Activated CD4-positive, alpha-beta memory T cell treated with anti-CD3 and anti-CD28 coated beads, Interleukin-2, amount 10 ng/mL, durations not matched to agents 7 days and 5 days (primary cell): ENCODE results near the gene EIF4A3. TPM values are rescaled to one million over a fixed set of nuclear protein-coding genes. Genes with fewer than 3 reads are reported as not detected.

Source experiments
- CTCF ChIA-PET: fragments of 350-600 bp; sonication (Branson Sonifier 250); formaldehyde crosslinking; loops from one replicate; lab custom pipeline; 2021; ENCODE audit warnings: antibody characterized with exemption, inconsistent platforms; lab: Charles Lee
- POLR2A ChIA-PET: fragments of 350-600 bp; sonication (Branson Sonifier 250); formaldehyde crosslinking; loops from one replicate; lab custom pipeline; 2021; ENCODE audit warnings: antibody characterized with exemption; lab: Charles Lee
- DNase-seq: peaks from one replicate; pipeline ENCODE4 v3.0.0-alpha.2; 2020
- H3K27ac Mint-ChIP-seq: one replicate; pipeline ENCODE4 v1.8.0; 2021; ENCODE audit warnings: mild to moderate bottlenecking, mixed read lengths
- H3K27me3 Mint-ChIP-seq: one replicate; pipeline ENCODE4 v1.8.0; 2021; ENCODE audit warnings: mixed read lengths
- H3K36me3 Mint-ChIP-seq: one replicate; pipeline ENCODE4 v1.8.0; 2021; ENCODE audit warnings: low read depth, mixed read lengths
- H3K4me1 Mint-ChIP-seq: one replicate; pipeline ENCODE4 v1.8.0; 2021; ENCODE audit warnings: mixed read lengths
- H3K4me3 Mint-ChIP-seq: one replicate; pipeline ENCODE4 v1.8.0; 2021; ENCODE audit warnings: mild to moderate bottlenecking, mixed read lengths
- H3K9me3 Mint-ChIP-seq: one replicate; pipeline ENCODE4 v1.8.0; 2021; ENCODE audit warnings: mixed read lengths
- total RNA-seq, 2 experiments: library from RNA; stranded (reverse); gene quantifications; one replicate each; pipeline ENCODE4 v1.2.3, GENCODE V29; 2021

Gene EIF4A3
- total RNA-seq, 2 experiments from 2014 or later, result 109 to 115 TPM

DNA sequence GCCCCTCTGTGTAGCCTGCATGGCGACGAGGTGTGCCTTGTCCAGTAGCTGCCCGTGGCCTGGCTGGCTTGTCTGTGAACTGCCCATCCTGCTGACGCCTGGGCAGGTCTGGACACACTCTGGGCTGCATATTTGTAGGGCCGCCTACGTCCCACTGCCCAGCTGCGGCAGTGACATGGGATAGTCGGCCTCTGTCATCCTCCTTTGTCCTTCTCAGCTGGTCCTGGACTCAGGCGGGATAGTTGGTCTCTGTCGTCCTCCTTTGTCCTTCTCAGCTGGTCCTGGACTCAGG, 37.4 kb upstream of the EIF4A3 start:
- DNase-seq, result no peak
- H3K27me3 Mint-ChIP-seq, result peaks cover 7% of the 10 kb centered on the region

DNA sequence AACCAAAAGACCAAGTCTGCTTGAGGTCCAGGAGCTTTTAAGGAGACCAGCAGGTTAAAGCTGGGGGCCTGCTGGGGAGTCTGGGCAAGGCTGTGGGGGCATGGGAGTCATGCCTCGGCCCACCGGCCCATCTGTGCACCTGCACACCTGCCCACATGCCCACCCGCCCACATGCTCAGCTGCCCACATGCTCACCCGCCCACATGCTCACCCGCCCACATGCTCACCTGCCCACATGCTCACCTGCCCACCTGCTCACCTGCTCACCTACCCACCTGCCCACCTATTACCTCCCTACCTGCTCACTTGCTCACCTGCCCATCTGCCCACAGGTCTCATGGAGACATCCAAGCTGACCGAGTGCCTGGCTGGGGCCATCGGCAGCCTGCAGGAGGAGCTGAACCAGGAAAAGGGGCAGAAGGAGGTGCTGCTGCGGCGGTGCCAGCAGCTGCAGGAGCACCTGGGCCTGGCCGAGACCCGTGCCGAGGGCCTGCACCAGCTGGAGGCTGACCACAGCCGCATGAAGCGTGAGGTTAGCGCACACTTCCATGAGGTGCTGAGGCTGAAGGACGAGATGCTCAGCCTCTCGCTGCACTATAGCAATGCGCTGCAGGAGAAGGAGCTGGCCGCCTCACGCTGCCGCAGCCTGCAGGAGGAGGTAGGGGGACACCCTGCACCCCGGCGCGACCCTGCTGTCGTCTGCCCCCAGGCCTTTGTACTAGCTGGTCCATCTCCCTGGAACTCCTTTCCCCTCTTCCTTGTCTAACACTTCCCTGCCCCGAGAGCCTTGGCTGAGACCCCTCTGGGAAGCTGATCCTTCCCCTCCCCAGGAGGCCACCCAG, 36.9 kb upstream of the EIF4A3 start:
- Mint-ChIP-seq H3K27me3 (peaks cover 7% of the 10 kb centered on the region), H3K27ac (no peak overlapping the region), H3K4me3 (no peak overlapping the region), H3K4me1 (no peaks in the 10 kb centered on the region), H3K36me3 (no peaks in the 10 kb centered on the region), H3K9me3 (no peaks in the 10 kb centered on the region)
- DNase-seq, result no peak
- ChIA-PET CTCF (interaction anchor here (0.7 to 1.0 kb wide), 2 partner anchors 12 to 82 kb away, joined by 3 read pairs; partner anchors contain the start of gene GAA), POLR2A (interaction anchor here (1.2 to 1.5 kb wide), 2 partner anchors 12 to 38 kb away, joined by 3 to 4 read pairs; no protein-coding TSS in a partner anchor)

More for the DNA sequence above, 37.4 kb upstream of the EIF4A3 start:
- Mint-ChIP-seq H3K27ac (no peak overlapping the region), H3K4me3 (no peak overlapping the region), H3K36me3 (no peaks in the 10 kb centered on the region), H3K9me3 (no peaks in the 10 kb centered on the region), H3K4me1 (no peaks in the 10 kb centered on the region)
- ChIA-PET POLR2A (interaction anchor here (1.2 kb wide), 1 partner anchor 38 kb away, joined by 4 read pairs; no protein-coding TSS in a partner anchor), CTCF (no interaction called here)

DNA sequence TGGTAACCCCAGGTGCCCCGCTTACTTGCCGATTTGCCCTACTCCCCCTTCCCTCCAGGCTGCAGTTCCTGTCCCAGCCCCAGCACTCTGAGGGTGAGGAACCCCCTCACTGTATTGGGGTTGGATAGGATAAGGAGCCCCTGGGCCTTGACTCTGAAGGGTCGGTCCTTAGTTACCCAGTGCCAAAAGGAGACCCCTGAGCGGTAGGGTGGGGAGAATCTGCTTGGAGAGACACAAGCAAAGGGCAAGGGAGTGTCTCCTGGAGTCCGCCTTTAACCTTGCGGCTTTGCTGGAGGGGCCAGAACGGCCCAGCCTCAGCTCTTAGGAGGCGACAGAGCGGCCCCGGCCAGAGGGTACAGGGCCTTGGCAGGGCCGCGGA, 35.9 kb upstream of the EIF4A3 start:
- no peak overlapping the region for H3K4me3 Mint-ChIP-seq
- H3K27ac Mint-ChIP-seq, result no peak overlapping the region
- H3K4me1 Mint-ChIP-seq, result no peaks in the 10 kb centered on the region
- no peak for DNase-seq
- CTCF ChIA-PET, result interaction anchor here (1.0 kb wide), 1 partner anchor 81 kb away, joined by 3 read pairs; the partner anchor contains the start of gene GAA
- POLR2A ChIA-PET, result interaction anchor here (1.1 to 1.5 kb wide), 2 partner anchors 13 to 83 kb away, joined by 3 read pairs; no protein-coding TSS in a partner anchor
- peaks cover 7% of the 10 kb centered on the region for H3K27me3 Mint-ChIP-seq
- no peaks in the 10 kb centered on the region for H3K36me3 Mint-ChIP-seq
- no peaks in the 10 kb centered on the region for H3K9me3 Mint-ChIP-seq

DNA sequence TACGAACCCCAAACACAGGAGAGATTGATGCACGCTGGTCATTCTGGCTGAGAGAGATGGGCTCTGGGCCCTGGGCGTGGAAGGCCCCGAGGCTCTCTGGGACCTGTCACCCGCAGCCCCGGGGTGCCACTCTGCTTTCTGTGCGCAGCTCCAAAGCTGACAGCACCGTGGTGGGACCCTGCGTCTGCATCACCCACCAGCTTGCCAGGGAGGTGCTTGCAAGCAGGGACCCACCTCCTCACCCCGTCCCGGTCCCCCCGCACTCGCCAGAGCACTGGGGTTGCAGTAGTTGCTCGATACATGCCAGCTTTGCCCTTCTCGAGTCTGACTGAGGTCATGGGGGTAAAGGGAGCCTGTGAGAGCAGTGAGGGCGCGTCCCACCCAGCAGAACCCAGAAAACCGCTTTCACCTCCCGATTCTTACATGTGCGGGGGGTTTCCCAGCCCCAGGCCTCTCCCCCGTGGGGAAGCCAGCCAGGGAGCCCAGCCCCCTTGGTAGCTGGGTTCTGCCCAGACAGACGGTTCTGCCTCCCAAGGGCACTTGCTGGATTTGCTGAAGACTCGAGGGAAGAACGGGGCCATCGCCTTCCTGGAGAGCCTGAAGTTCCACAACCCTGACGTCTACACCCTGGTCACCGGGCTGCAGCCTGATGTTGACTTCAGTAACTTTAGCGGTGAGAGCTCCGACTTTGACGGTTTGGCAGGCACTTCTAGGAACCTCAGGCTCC, 35.4 kb upstream of the EIF4A3 start:
- peaks cover 6% of the 10 kb centered on the region for H3K27me3 Mint-ChIP-seq
- H3K4me1 Mint-ChIP-seq, result no peaks in the 10 kb centered on the region
- ChIA-PET POLR2A (interaction anchor here (1.1 to 1.5 kb wide), 2 partner anchors 13 to 83 kb away, joined by 3 read pairs; no protein-coding TSS in a partner anchor), CTCF (no interaction called here)
- no peak for DNase-seq
- no peak overlapping the region for H3K4me3 Mint-ChIP-seq
- H3K9me3 Mint-ChIP-seq, result no peaks in the 10 kb centered on the region
- no peaks in the 10 kb centered on the region for H3K36me3 Mint-ChIP-seq
- no peak overlapping the region for H3K27ac Mint-ChIP-seq

DNA sequence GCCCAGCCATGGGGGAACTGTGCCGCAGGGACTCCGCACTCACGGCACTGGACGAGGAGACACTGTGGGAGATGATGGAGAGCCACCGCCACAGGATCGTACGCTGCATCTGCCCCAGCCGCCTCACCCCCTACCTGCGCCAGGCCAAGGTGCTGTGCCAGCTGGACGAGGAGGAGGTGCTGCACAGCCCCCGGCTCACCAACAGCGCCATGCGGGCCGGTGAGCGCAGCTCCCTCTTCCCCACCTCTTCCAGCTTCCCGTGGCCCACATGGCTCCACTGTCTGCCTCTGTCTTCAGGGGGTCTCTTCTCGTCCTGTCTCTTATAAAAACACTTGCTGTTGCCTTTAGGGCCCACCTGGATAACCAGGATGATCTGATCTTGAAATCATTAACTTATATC, 34.5 kb upstream of the EIF4A3 start:
- no peaks in the 10 kb centered on the region for H3K36me3 Mint-ChIP-seq
- no peaks in the 10 kb centered on the region for H3K27me3 Mint-ChIP-seq
- H3K4me3 Mint-ChIP-seq, result no peak overlapping the region
- no peaks in the 10 kb centered on the region for H3K9me3 Mint-ChIP-seq
- POLR2A ChIA-PET, result no interaction called here
- CTCF ChIA-PET, result no interaction called here
- no peak overlapping the region for H3K27ac Mint-ChIP-seq
- no peaks in the 10 kb centered on the region for H3K4me1 Mint-ChIP-seq
- DNase-seq, result no peak

DNA sequence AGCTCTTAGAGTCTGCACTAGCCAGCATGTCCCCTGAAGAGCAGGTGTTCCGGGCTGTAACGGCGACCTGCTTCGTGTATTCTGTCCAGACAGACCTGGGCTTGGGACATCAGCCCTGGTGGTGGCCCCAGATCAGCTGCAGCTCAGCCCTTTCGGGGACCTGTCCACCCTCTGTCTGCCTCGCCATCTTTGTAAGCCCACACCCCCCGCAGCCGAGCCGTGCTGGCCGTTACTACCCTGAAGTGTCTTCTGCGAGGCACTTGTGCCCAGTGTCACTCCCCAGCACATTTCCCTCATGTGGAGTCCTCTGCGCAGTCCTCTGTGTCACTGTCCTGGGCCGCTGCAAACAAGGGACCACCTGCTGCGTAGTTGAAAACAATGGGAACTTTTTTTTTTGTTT, 33.3 kb upstream of the EIF4A3 start:
- CTCF ChIA-PET, result no interaction called here

DNA sequence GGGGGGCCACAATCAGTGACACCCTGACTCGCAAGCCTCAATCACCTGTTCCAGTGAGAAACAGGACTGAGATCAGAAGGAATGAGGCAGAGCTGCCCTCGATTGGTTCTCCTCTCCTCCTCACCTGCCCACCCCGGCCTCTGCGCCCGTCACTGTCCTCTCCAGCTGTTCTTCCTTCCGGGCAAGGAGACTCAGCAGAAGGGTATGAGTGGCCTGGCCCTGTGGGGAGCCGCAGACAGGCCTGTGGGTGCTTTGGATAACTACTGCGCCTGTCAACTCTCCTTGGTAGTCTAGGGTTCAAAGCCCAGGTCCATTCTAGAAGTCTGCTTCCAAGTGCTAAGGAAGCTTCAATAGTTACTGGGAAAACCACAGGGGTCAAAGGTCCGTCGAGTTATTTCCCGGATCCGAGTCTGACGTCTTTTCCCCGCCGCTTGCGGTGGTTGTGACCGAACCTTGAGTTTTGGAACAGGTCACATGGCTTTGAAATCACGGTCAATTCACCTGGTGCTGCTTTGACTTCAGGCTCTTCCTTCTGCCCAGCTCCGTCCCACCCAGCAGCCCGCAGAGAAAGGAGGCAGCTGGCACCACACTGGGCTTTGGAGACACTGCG, 31.2 kb upstream of the EIF4A3 start:
- Mint-ChIP-seq H3K4me3 (no peak overlapping the region), H3K9me3 (no peaks in the 10 kb centered on the region), H3K4me1 (no peaks in the 10 kb centered on the region), H3K27ac (no peak overlapping the region), H3K27me3 (no peaks in the 10 kb centered on the region), H3K36me3 (no peaks in the 10 kb centered on the region)
- ChIA-PET POLR2A (no interaction called here), CTCF (no interaction called here)
- no peak for DNase-seq

More for the DNA sequence above, 33.3 kb upstream of the EIF4A3 start:
- no peaks in the 10 kb centered on the region for H3K4me1 Mint-ChIP-seq
- H3K27me3 Mint-ChIP-seq, result no peaks in the 10 kb centered on the region
- H3K4me3 Mint-ChIP-seq, result no peak overlapping the region
- no peaks in the 10 kb centered on the region for H3K9me3 Mint-ChIP-seq
- DNase-seq, result no peak
- H3K36me3 Mint-ChIP-seq, result no peaks in the 10 kb centered on the region
- no peak overlapping the region for H3K27ac Mint-ChIP-seq
- POLR2A ChIA-PET, result no interaction called here

DNA sequence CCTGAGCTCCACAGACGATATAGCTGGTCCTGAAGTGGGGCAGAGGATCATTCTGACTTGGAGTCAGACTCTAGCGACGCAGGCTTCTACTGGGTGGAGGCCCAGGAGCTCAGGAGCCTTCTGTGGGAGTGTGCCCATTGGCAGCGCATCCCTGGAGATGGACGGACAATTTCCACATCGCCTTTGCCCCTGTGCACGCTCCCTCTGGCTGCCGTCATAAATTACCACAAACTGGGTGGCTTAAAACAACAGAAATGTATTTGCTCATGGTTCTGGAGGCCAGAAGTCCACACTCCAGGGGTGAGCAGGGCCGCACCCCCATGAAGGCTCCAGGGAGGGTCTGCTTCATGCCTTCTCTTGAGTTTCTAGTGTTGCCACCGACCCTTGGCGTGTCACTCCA, 29.8 kb upstream of the EIF4A3 start:
- ChIA-PET CTCF (interaction anchor here (0.7 kb wide), 1 partner anchor 32 kb away, joined by 5 read pairs; no protein-coding TSS in a partner anchor), POLR2A (no interaction called here)
- peaks cover 2% of the 10 kb centered on the region for H3K27me3 Mint-ChIP-seq
- no peaks in the 10 kb centered on the region for H3K36me3 Mint-ChIP-seq
- no peak overlapping the region for H3K4me3 Mint-ChIP-seq
- DNase-seq, result no peak
- H3K9me3 Mint-ChIP-seq, result no peaks in the 10 kb centered on the region
- no peaks in the 10 kb centered on the region for H3K4me1 Mint-ChIP-seq
- H3K27ac Mint-ChIP-seq, result no peak overlapping the region

DNA sequence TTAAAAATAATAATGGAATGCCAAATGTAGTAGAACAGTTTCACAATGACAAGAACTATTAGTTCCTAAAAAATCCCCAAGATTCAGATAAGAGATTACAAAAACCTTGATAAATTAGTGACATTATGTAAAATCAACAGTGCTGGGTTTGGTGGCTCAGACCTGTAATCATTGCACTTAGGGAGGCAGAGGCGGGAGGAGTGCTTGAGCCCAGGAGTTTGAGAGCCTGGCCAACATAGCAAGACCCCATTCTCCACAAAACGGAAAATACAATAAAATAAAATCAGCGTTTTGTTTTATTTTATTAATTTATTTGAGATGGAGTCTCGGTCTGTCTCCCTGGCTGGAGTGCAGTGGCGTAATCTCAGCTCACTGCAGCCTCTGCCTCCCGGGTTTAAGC, 27.0 kb upstream of the EIF4A3 start:
- ChIA-PET POLR2A (no interaction called here), CTCF (no interaction called here)
- H3K27ac Mint-ChIP-seq, result no peak overlapping the region

DNA sequence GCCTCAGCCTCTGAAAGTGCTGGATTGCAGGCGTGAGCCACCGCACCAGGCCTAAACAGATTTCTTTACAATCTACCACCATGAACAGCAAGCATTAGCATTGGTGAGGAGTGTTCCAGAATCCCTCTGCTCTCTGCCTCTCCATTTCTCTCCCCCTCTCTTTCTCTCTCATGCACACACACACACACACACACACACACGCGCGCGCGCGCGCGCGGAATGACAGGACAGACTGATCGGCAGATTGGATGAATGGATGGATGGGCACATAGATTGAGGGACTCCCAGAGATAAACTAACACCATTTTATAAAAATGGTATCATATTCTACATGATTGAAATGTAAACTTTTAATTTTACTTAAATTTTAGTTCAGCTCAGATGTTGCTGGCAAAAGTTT, 26.2 kb upstream of the EIF4A3 start:
- ChIA-PET POLR2A (interaction anchor here (0.7 kb wide), 1 partner anchor 65 kb away, joined by 3 read pairs; no protein-coding TSS in a partner anchor), CTCF (no interaction called here)
- DNase-seq, result no peak
- H3K27me3 Mint-ChIP-seq, result peaks cover 9% of the 10 kb centered on the region
- H3K4me3 Mint-ChIP-seq, result no peak overlapping the region
- no peaks in the 10 kb centered on the region for H3K4me1 Mint-ChIP-seq
- H3K36me3 Mint-ChIP-seq, result no peaks in the 10 kb centered on the region
- no peaks in the 10 kb centered on the region for H3K9me3 Mint-ChIP-seq
- H3K27ac Mint-ChIP-seq, result no peak overlapping the region

More for the DNA sequence above, 27.0 kb upstream of the EIF4A3 start:
- no peaks in the 10 kb centered on the region for H3K36me3 Mint-ChIP-seq
- no peak overlapping the region for H3K4me3 Mint-ChIP-seq
- peaks cover 7% of the 10 kb centered on the region for H3K27me3 Mint-ChIP-seq
- no peaks in the 10 kb centered on the region for H3K4me1 Mint-ChIP-seq
- no peaks in the 10 kb centered on the region for H3K9me3 Mint-ChIP-seq
- no peak for DNase-seq

DNA sequence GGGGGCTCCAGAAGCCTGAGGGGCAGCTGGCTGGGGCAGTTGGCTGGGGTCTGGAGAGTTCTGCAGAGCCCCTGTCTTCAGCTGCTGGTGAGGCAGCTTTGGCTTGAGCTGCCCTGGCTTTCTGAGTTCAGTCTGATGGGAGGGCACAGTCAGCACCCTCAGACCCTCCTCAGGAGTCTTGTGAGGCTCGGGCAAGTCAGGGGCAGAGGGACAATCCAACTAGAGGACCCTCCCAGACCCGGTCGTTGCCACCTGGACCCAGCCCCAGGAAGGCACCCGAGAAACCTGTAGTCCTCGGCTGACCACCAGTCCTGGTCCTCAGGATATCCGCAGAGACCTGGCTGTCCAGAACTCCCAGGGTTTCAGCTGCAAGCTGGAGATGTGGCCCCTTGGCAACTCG, 24.8 kb upstream of the EIF4A3 start:
- H3K4me3 Mint-ChIP-seq, result no peak overlapping the region
- H3K9me3 Mint-ChIP-seq, result no peaks in the 10 kb centered on the region
- ChIA-PET POLR2A (no interaction called here), CTCF (no interaction called here)
- peaks cover 11% of the 10 kb centered on the region for H3K27me3 Mint-ChIP-seq
- no peak overlapping the region for H3K27ac Mint-ChIP-seq
- no peaks in the 10 kb centered on the region for H3K4me1 Mint-ChIP-seq
- no peaks in the 10 kb centered on the region for H3K36me3 Mint-ChIP-seq
- DNase-seq, result no peak

DNA sequence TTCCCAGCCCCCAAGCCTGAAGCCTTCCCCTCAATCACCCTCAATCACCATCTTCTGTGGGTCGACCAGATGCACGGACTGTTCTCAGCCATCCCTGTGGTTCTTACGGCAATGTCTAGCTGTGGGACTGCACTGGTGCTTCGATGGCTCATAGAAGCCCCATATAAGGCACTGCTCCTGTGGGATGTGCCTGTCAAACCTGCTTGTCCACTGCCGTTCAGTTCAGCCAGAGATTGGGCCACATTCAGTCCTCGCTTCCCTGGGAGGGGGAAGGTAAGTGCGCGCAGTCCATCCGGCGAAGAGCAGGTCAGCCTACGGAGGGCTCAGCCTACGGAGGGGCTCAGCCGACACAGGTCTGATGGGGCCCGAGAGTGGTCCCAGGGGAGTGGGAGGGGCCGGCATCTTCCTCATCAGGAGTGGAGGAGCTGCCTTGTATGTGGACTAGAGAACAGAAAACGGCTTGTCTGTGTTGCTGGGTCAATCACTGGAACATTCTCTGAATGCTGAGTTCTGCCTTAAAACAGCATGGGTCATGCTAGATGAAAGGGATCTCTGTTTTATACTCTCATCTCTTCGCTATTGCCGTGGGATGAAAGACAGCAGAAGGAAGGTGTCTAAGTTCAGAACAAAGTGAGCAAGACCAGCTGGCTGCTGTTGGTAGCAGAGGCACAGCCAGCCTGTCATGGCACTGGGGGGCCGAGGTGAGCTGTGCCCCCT, 23.0 kb upstream of the EIF4A3 start, which contains the start of gene CARD14:
TSS of gene CARD14 (plus strand) at position 247 of the 717 bp plus-strand sequence. CDS start 11,409 bp downstream, outside the sequence.
- peaks cover 11% of the 10 kb centered on the region for H3K27me3 Mint-ChIP-seq
- no peak within 1 kb of the TSS for H3K4me3 Mint-ChIP-seq
- ChIA-PET POLR2A (no interaction called here), CTCF (no interaction called here)
- H3K36me3 Mint-ChIP-seq, result no peaks in the 10 kb centered on the region
- no peak for DNase-seq
- no peaks in the 10 kb centered on the region for H3K9me3 Mint-ChIP-seq
- no peak within 1 kb of the TSS for H3K27ac Mint-ChIP-seq
- no peaks in the 10 kb centered on the region for H3K4me1 Mint-ChIP-seq
